ENCODE measurements around the gene FOCAD. TPM values are rescaled to one million over a fixed set of nuclear protein-coding genes. Genes with fewer than 3 reads are reported as not detected.

Gene FOCAD
- total RNA-seq, 2 donors from 2014 or later: 51.6 to 56.8 TPM

DNA sequence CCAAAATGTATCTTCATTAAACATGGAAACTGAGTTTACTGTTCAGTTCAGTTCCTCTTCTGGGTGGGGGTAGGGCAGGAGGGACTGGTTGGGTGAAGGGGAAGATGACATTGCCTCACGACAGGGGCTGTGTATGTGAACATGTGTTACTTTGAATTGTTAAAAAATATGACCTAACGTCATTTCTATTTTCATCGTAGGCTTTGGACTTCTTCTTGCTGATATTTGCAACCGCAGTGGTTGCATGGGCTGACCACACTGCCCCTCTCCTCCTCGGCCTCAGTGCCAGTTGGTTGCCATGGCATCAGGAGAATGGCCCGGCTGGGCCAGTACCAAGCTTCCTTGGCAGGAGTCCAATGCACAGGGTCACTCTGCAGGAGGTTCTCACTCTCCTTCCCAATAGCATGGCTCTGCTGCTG lies 305.9 kb downstream of the FOCAD start:
- Histone ChIP-seq H3K36me3 (ENCODE audit: control insufficient read depth, insufficient read depth, low read length) (peaks cover 59% of the 10 kb centered on the region), H3K27ac (ENCODE audit: low read depth, low read length) (no peak overlapping the region), H3K27me3 (ENCODE audit: control insufficient read depth, insufficient read depth, low read length, poor library complexity, severe bottlenecking) (no peaks in the 10 kb centered on the region), H3K9ac (ENCODE audit: extremely low read depth, low read length, poor library complexity, severe bottlenecking) (no peak overlapping the region), H3K9me3 (ENCODE audit: control insufficient read depth, low read length) (no peaks in the 10 kb centered on the region), H3K4me3 (ENCODE audit: low read length) (no peak overlapping the region), H3K4me1 (ENCODE audit: control insufficient read depth, insufficient read depth, low read length) (no peaks in the 10 kb centered on the region)
- H3K36me3 Mint-ChIP-seq (ENCODE audit: low read depth): peaks cover 61% of the 10 kb centered on the region
- WGBS, 2 experiments (ENCODE audit: insufficient coverage in 1 of 2, insufficient read length in 1 of 2): 94 to 100% methylated on average over 6 of the region's 6 CpGs
- no peaks in the 10 kb centered on the region for H3K9me3 Mint-ChIP-seq
- TF ChIP-seq, protein P1, sequence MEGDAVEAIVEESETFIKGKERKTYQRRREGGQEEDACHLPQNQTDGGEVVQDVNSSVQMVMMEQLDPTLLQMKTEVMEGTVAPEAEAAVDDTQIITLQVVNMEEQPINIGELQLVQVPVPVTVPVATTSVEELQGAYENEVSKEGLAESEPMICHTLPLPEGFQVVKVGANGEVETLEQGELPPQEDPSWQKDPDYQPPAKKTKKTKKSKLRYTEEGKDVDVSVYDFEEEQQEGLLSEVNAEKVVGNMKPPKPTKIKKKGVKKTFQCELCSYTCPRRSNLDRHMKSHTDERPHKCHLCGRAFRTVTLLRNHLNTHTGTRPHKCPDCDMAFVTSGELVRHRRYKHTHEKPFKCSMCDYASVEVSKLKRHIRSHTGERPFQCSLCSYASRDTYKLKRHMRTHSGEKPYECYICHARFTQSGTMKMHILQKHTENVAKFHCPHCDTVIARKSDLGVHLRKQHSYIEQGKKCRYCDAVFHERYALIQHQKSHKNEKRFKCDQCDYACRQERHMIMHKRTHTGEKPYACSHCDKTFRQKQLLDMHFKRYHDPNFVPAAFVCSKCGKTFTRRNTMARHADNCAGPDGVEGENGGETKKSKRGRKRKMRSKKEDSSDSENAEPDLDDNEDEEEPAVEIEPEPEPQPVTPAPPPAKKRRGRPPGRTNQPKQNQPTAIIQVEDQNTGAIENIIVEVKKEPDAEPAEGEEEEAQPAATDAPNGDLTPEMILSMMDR (conservative IDR thresholded peaks at IDR 0.05): no peak
- no peaks in the 10 kb centered on the region for H3K27me3 Mint-ChIP-seq (ENCODE audit: insufficient read depth)
- no peak overlapping the region for H3K27ac Mint-ChIP-seq
- no peak for DNase-seq
- no peak overlapping the region for H3K4me3 Mint-ChIP-seq
- H3K4me1 Mint-ChIP-seq: no peaks in the 10 kb centered on the region

DNA sequence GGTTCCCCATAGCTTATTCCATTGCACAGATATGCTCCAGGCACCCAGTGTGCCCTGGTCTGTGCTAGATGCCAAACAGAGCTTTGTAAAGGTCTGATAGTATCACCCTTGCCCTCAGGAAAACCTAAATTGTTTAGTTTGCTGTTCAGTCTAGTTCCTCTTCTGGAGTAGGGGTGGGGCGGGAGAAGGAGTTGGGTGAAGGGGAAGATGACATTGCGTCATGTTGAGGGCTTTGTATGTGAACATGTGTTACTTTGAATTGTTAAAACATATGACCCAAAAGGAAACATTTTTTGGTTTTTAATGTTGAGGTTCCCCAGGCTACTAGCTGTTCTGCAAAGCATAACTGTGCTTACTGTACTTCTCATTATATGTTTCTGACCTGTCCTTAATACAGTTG lies 306.8 kb downstream of the FOCAD start:
- no peaks in the 10 kb centered on the region for H3K9me3 Mint-ChIP-seq
- no peak for DNase-seq
- H3K4me1 Mint-ChIP-seq: no peaks in the 10 kb centered on the region
- no peak overlapping the region for H3K4me3 ChIP-seq (ENCODE audit: low read length)
- H3K9ac ChIP-seq (ENCODE audit: extremely low read depth, low read length, poor library complexity, severe bottlenecking): no peak overlapping the region
- H3K27me3 ChIP-seq (ENCODE audit: control insufficient read depth, insufficient read depth, low read length, poor library complexity, severe bottlenecking): no peaks in the 10 kb centered on the region
- no peak overlapping the region for H3K4me3 Mint-ChIP-seq
- no peaks in the 10 kb centered on the region for H3K9me3 ChIP-seq (ENCODE audit: control insufficient read depth, low read length)
- peaks cover 64% of the 10 kb centered on the region for H3K36me3 ChIP-seq (ENCODE audit: control insufficient read depth, insufficient read depth, low read length)
- 90 to 100% methylated on average over 2 of the region's 2 CpGs for WGBS, 2 experiments (ENCODE audit: insufficient coverage in 1 of 2, insufficient read length in 1 of 2)
- H3K27me3 Mint-ChIP-seq (ENCODE audit: insufficient read depth): no peaks in the 10 kb centered on the region
- H3K4me1 ChIP-seq (ENCODE audit: control insufficient read depth, insufficient read depth, low read length): no peaks in the 10 kb centered on the region
- no peak overlapping the region for H3K27ac Mint-ChIP-seq
- TF ChIP-seq, protein P1 (conservative IDR thresholded peaks at IDR 0.05): no peak
- H3K27ac ChIP-seq (ENCODE audit: low read depth, low read length): no peak overlapping the region
- H3K36me3 Mint-ChIP-seq (ENCODE audit: low read depth): peaks cover 61% of the 10 kb centered on the region

DNA sequence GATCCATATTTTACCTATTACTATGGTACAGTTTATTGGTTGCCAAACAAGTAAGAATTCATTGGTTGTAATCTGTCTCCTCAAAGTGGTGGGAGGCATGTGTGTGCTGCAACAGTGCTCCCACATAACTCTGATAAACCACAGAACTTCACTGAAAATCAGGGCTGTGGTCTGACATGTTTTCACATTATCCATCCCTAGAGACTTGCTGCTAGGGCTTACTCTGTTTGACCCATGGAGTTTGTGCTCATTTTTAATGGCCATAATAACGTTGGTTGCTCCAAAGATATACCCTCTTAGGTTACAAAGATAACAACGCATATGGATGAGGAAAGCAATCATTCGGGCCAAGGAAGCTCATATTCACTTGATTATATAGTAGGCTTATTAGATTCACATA lies 310.4 kb downstream of the FOCAD start:
- Mint-ChIP-seq H3K36me3 (ENCODE audit: low read depth) (peaks cover 48% of the 10 kb centered on the region), H3K4me1 (no peaks in the 10 kb centered on the region), H3K27ac (no peak overlapping the region), H3K4me3 (no peak overlapping the region), H3K27me3 (ENCODE audit: insufficient read depth) (no peaks in the 10 kb centered on the region), H3K9me3 (no peaks in the 10 kb centered on the region)
- Histone ChIP-seq H3K9ac (ENCODE audit: extremely low read depth, low read length, poor library complexity, severe bottlenecking) (no peak overlapping the region), H3K27ac (ENCODE audit: low read depth, low read length) (no peak overlapping the region), H3K4me1 (ENCODE audit: control insufficient read depth, insufficient read depth, low read length) (no peaks in the 10 kb centered on the region), H3K36me3 (ENCODE audit: control insufficient read depth, insufficient read depth, low read length) (peaks cover 44% of the 10 kb centered on the region), H3K27me3 (ENCODE audit: control insufficient read depth, insufficient read depth, low read length, poor library complexity, severe bottlenecking) (no peaks in the 10 kb centered on the region), H3K4me3 (ENCODE audit: low read length) (no peak overlapping the region), H3K9me3 (ENCODE audit: control insufficient read depth, low read length) (no peaks in the 10 kb centered on the region)
- TF ChIP-seq, protein P1 (conservative IDR thresholded peaks at IDR 0.05): no peak
- WGBS, 2 experiments (ENCODE audit: insufficient coverage in 1 of 2, insufficient read length in 1 of 2): 89% methylated on average over 3 of the region's 3 CpGs; no CpG with 5 or more reads in 1 of the 2 experiments
- no peak for DNase-seq
